Osteoblast (primary cell): ENCODE data around the gene KANTR. TPM values are rescaled to one million over a fixed set of nuclear protein-coding genes. Genes with fewer than 3 reads are reported as not detected.
A peak's percentile ranks its signal among the peaks of the same experiment; 100 is the strongest.

ENCODE experiments used
- DNase-seq: peaks from one replicate; pipeline ENCODE4 v3.0.0; 2011; ENCODE audit warnings: low spot score, mixed read lengths; ENCODE audit not compliant: insufficient read length; ENCODE audit errors: missing footprints
- H2AFZ ChIP-seq: 2 replicates; pipeline ENCODE4 v1.6.0; 2011; ENCODE audit warnings: mild to moderate bottlenecking, low read length
- H3K27ac ChIP-seq: 2 replicates; pipeline ENCODE4 v1.5.1; 2011; ENCODE audit warnings: mild to moderate bottlenecking, low read depth, low read length, moderate library complexity
- H3K27me3 ChIP-seq: 2 replicates; pipeline ENCODE4 v1.6.0; 2012; ENCODE audit warnings: mild to moderate bottlenecking, control low read depth, inconsistent platforms, low read length, moderate library complexity; ENCODE audit not compliant: insufficient read depth
- H3K36me3 ChIP-seq: 2 replicates; pipeline ENCODE4 v1.5.1; 2011; ENCODE audit warnings: mild to moderate bottlenecking, low read length, control low read depth, moderate library complexity; ENCODE audit not compliant: insufficient read depth
- H3K4me1 ChIP-seq: 2 replicates; pipeline ENCODE4 v1.5.1; 2011; ENCODE audit warnings: mild to moderate bottlenecking, low read length, control low read depth, moderate library complexity; ENCODE audit not compliant: insufficient read depth
- H3K4me2 ChIP-seq: 2 replicates; pipeline ENCODE4 v1.6.0; 2011; ENCODE audit warnings: mild to moderate bottlenecking, low read length; ENCODE audit not compliant: insufficient read depth
- H3K4me3 ChIP-seq: fragments of 200-600 bp; sonication (generic); 3 replicates; pipeline ENCODE4 v1.5.1; 2012; ENCODE audit warnings: mild to moderate bottlenecking, low read length, inconsistent platforms; ENCODE audit not compliant: insufficient read depth
- H3K79me2 ChIP-seq: 2 replicates; pipeline ENCODE4 v1.6.0; 2012; ENCODE audit warnings: mild to moderate bottlenecking, low read length, control low read depth, inconsistent platforms; ENCODE audit not compliant: insufficient read depth
- H3K9me3 ChIP-seq: 2 replicates; pipeline ENCODE4 v1.5.1; 2011; ENCODE audit warnings: low read depth, low read length, control low read depth
- H4K20me1 ChIP-seq: 2 replicates; pipeline ENCODE4 v1.6.0; 2012; ENCODE audit warnings: mild to moderate bottlenecking, low read length, control low read depth; ENCODE audit not compliant: insufficient read depth
- total RNA-seq: library from RNA; depleted of rRNA; stranded (reverse); fragments of >200 nt; gene quantifications from 2 replicates; pipeline ENCODE4 v1.2.3, GENCODE V29; 2012
- TF ChIP-seq, protein P1 (sequence below): IDR thresholded peaks from 2 replicates; pipeline ENCODE4 v1.5.1; 2011; ENCODE audit warnings: mild to moderate bottlenecking, low read depth, low read length, moderate library complexity; ENCODE audit errors: extremely low read depth

KANTR gene
- total RNA-seq, 1 donor, result 12.3 TPM

DNA sequence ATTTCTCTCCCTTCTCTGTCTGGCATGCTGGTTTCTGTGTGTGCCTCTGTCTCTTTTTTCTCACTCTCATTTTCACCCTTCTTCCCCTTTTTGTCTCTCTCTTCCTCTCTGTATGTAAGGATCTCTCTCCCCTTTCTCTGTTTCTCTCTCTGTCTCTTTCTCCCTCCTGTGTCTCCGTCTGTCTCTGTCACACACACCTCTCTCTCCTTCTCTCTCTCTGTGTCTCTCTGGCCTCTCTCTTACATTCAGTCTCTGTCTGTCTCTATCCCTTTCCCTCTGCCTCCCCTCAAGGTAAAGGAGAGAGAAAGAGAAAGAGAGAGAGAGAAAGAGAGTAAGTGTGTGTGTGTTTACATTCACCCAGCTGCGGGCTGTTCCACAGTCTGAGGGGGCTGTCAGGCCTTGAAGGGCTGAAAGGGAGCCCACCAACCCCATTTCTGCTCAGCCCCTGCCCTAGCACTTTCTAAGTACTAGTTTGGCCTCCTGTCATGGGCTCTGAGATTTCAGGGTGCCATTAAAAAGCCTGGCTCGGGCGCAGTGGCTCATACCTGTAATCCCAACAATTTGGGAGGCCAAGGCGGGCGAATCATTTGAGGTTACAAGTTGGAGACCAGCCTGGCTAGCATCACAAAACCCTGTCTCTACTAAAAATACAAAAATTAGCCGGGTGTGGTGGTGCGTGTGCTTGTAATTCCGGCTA, 21.4 kb upstream of the KANTR start:
- Histone ChIP-seq H3K4me3 (no peak overlapping the region), H3K9me3 (no peaks in the 10 kb centered on the region)

DNA sequence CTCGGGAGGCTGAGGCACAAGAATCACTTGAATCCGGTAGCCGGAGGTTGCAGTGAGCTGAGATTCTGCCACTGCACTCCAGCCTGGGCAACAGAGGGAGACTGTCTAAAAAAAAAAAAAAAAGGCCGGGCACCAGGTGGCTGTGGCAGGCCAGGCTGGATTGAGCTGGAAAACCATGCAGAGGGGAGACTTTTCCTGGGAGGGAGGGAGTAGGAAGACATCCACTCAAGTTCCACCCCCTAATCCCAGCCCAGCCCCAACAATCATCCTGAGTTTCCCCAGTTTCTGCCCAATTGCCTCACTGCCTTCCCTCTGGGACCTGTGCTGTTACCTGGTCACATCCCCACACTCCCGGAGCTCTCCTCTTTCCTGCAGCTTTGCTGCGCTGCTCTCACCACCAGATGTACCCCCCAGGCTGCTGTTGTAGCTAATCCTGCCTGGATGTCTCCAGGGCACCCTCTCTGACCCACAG, 20.8 kb upstream of the KANTR start:
- no peak overlapping the region for H3K4me2 ChIP-seq
- TF ChIP-seq, protein P1, sequence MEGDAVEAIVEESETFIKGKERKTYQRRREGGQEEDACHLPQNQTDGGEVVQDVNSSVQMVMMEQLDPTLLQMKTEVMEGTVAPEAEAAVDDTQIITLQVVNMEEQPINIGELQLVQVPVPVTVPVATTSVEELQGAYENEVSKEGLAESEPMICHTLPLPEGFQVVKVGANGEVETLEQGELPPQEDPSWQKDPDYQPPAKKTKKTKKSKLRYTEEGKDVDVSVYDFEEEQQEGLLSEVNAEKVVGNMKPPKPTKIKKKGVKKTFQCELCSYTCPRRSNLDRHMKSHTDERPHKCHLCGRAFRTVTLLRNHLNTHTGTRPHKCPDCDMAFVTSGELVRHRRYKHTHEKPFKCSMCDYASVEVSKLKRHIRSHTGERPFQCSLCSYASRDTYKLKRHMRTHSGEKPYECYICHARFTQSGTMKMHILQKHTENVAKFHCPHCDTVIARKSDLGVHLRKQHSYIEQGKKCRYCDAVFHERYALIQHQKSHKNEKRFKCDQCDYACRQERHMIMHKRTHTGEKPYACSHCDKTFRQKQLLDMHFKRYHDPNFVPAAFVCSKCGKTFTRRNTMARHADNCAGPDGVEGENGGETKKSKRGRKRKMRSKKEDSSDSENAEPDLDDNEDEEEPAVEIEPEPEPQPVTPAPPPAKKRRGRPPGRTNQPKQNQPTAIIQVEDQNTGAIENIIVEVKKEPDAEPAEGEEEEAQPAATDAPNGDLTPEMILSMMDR, result no peak

More for the DNA sequence above, 21.4 kb upstream of the KANTR start:
- H3K4me1 ChIP-seq, result peaks cover 4% of the 10 kb centered on the region
- TF ChIP-seq, protein P1, result no peak
- H2AFZ ChIP-seq, result no peak overlapping the region
- H3K79me2 ChIP-seq, result peaks cover 5% of the 10 kb centered on the region
- H3K27ac ChIP-seq, result no peak overlapping the region
- H4K20me1 ChIP-seq, result peaks cover 11% of the 10 kb centered on the region
- H3K27me3 ChIP-seq, result peaks cover 2% of the 10 kb centered on the region
- no peak for DNase-seq
- H3K4me2 ChIP-seq, result peak overlapping the region; percentile 86
- no peaks in the 10 kb centered on the region for H3K36me3 ChIP-seq

DNA sequence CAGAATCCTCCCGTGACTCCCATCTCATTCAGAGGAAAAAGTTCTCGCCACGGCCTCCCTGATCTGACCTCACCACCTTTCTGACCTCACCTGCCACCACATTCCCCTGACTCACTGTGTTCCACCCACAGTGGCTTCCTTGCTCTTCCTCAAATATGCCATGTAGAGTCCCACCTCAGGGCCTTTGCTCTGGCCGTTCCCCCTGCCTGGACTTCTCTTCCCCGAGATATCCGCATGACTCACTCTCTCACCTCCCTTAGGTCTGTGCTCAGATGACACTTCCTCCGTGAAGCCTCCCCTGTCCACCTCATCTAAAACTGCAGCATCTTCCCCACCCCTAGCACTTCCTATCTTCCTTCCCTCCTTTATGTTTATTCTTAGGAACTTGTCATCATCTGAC, 18.9 kb upstream of the KANTR start:
- TF ChIP-seq, protein P1, result no peak
- H3K36me3 ChIP-seq, result no peaks in the 10 kb centered on the region
- peaks cover 7% of the 10 kb centered on the region for H4K20me1 ChIP-seq
- H3K79me2 ChIP-seq, result peaks cover 5% of the 10 kb centered on the region
- H3K4me3 ChIP-seq, result no peak overlapping the region
- peaks cover 4% of the 10 kb centered on the region for H3K4me1 ChIP-seq
- no peak overlapping the region for H3K27ac ChIP-seq
- H3K4me2 ChIP-seq, result no peak overlapping the region
- no peak overlapping the region for H2AFZ ChIP-seq
- H3K27me3 ChIP-seq, result peaks cover 2% of the 10 kb centered on the region
- H3K9me3 ChIP-seq, result no peaks in the 10 kb centered on the region
- no peak for DNase-seq

More for the DNA sequence above, 20.8 kb upstream of the KANTR start:
- Histone ChIP-seq H3K4me3 (no peak overlapping the region), H3K9me3 (no peaks in the 10 kb centered on the region), H3K79me2 (peaks cover 5% of the 10 kb centered on the region), H2AFZ (no peak overlapping the region), H4K20me1 (peaks cover 11% of the 10 kb centered on the region), H3K27me3 (peaks cover 2% of the 10 kb centered on the region), H3K36me3 (no peaks in the 10 kb centered on the region), H3K27ac (no peak overlapping the region), H3K4me1 (peaks cover 4% of the 10 kb centered on the region)
- no peak for DNase-seq

DNA sequence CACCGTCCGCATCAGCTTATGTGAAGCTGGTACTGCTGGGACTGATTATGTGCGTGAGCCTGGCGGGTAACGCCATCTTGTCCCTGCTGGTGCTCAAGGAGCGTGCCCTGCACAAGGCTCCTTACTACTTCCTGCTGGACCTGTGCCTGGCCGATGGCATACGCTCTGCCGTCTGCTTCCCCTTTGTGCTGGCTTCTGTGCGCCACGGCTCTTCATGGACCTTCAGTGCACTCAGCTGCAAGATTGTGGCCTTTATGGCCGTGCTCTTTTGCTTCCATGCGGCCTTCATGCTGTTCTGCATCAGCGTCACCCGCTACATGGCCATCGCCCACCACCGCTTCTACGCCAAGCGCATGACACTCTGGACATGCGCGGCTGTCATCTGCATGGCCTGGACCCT, 17.3 kb upstream of the KANTR start:
- H3K4me1 ChIP-seq, result peaks cover 8% of the 10 kb centered on the region
- H3K36me3 ChIP-seq, result no peaks in the 10 kb centered on the region
- peaks cover 3% of the 10 kb centered on the region for H4K20me1 ChIP-seq
- no peak overlapping the region for H3K27ac ChIP-seq
- no peak overlapping the region for H3K4me3 ChIP-seq
- H2AFZ ChIP-seq, result no peak overlapping the region
- no peak overlapping the region for H3K4me2 ChIP-seq
- no peaks in the 10 kb centered on the region for H3K9me3 ChIP-seq
- peaks cover 3% of the 10 kb centered on the region for H3K79me2 ChIP-seq
- peaks cover 2% of the 10 kb centered on the region for H3K27me3 ChIP-seq
- no peak for DNase-seq
- TF ChIP-seq, protein P1, result no peak
